Thoracic aorta endothelial cell (primary cell): ENCODE data around the gene TMC7. TPM values are rescaled to one million over a fixed set of nuclear protein-coding genes. Genes with fewer than 3 reads are reported as not detected.

ENCODE experiments used
- small RNA-seq: library from RNA; depleted of rRNA; stranded (forward); fragments of <200 nt; gene quantifications from one replicate; pipeline ENCODE3, GENCODE V24; 2012
- total RNA-seq: library from RNA; depleted of rRNA; stranded (reverse); fragments of >200 nt; gene quantifications from 2 replicates; pipeline ENCODE4 v1.2.3, GENCODE V29; 2012

TMC7 gene
- total RNA-seq = 4.2 and 5.6 TPM in 2 replicates

DNA sequence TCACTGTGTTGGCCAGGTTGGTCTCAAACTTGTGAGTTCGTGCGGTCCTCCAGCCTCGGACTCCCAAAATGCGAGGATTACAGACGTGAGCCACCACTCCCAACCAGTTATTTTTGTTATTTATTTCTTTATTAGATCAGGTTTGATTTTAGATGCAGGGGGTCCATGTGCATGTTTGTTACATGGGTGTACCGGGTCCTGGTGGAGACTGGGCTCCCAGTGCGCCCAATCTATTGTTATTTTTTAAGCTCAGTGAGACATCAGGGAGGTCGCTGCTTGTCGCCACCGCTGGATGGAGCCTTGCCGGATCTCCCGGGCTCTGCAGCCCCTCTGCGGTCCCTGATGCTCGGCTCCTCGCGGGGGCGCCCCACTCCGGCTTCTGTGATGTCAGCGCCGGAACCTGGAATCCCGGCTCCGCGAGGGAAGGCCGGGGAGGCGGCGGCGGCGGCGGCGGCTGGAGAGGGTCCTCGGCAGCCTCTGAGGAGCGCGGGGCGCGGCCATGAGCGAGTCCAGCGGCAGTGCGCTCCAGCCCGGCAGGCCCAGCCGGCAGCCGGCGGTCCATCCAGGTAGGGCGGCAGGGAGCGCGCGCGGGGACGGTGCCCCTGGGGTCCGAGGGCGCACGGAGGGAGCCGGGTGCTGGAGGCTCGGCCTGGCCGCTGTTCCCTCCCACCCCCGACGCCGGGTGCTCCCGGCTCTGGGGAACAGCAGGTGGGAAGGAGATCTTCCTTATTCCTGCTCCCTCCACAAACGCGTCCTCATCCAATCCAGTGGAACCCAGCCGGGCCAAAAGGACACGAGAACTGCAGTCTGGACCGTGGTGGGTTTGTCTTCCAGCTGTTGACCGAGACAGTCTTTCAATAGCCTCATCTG is at the start of gene TMC7:
Gene TMC7, plus strand, starts transcription at position 370 of the 870 bp plus-strand sequence. Its CDS starts 130 bp downstream, at position 500.

DNA sequence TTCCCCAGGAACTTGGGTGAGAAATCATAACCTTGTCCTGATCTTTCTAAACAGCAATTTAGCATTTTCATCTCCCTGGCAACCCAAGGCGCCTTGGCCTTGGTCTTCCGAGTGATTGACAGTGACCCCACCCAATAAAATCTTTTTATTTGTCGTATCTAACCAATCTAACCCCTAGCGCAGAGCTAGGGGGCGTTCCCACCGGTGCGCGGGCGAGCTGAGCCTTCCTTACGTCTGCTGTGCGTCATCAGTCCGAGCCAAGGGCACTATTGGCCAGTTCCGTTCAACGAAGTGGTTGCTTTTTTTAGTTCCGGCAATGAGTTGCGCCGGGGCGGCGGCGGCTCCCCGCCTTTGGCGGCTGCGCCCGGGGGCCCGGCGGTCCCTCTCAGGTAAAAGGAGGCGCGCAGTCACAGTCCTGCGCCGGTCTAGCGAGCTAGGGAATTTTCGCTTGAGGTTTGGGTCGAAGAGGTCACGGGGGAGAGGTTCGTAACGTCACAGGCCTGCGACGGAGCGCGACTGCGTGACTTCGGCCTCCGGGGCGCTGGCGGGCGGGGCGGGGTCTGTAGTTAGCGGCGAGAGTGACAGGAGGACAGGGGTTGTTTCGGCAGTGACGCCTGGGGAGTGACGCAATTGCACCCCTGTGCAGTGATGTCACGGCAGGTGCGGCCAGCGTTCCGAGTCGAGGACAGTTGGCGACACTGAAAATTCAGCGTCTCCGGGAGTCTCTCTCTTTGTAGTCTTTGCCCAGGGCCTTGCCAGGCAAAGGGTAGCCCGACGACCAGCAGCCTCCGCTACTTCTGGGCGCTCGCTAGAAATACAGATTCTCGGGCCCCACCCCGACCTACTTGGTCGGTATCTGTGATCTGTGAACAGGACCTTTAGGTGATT is 83.9 kb downstream of the TMC7 start, which contains the start of gene COQ7:
Gene COQ7, plus strand, starts transcription at position 266 of the 888 bp plus-strand sequence. Its CDS starts 51 bp downstream, at position 317.

Small RNA genes within 50 kb of the gene (small RNA-seq; reads per million reads assigned to genes)
- 0.35 reads per million for gene RNU6-1340P

Other genes with a start within 250 kb of the TMC7 start
- gene RPS15A, start 193.6 kb upstream of the TMC7 start, total RNA-seq = 943 and 1,460 TPM in 2 replicates
- gene ARL6IP1, start 182.4 kb upstream of the TMC7 start, total RNA-seq = 510 and 541 TPM in 2 replicates
- gene SMG1, start 57.5 kb upstream of the TMC7 start, total RNA-seq = 132 and 143 TPM in 2 replicates
- 14.9 and 16.5 TPM in 2 replicates for gene COQ7, start 83.7 kb downstream of the TMC7 start, total RNA-seq
- gene ITPRIPL2, start 130.0 kb downstream of the TMC7 start, total RNA-seq = 41.9 and 46.5 TPM in 2 replicates
- gene SYT17, start 184.3 kb downstream of the TMC7 start, total RNA-seq = 0.53 and 0.65 TPM in 2 replicates